ENCODE measurements around the gene ANKRD24. TPM values are rescaled to one million over a fixed set of nuclear protein-coding genes. Genes with fewer than 3 reads are reported as not detected.

The ANKRD24 gene
- polyA plus RNA-seq, 3 donors, result 0.07 to 0.79 TPM; not detected in 1

GRCh38 chr19:4171676-4172075 lies 10.8 kb upstream of the ANKRD24 start:
- H3K4me1 ChIP-seq (ENCODE audit: control insufficient read depth in 1 of 2, insufficient read depth in 2 of 2, low read length in 2 of 2), result no peaks in the 10 kb centered on the region
- DNase-seq, result no peak
- WGBS (ENCODE audit: insufficient coverage), result 61% methylated on average over 22 of the region's 22 CpGs
- no peak overlapping the region for H3K27ac Mint-ChIP-seq
- peaks cover 18 to 19% of the 10 kb centered on the region in 2 donors for H3K36me3 ChIP-seq (replicated peaks in 1 of 2; ENCODE audit: control insufficient read depth in 1 of 2, insufficient read depth in 2 of 2, low read length in 2 of 2)
- H3K4me1 Mint-ChIP-seq, result no peaks in the 10 kb centered on the region
- H3K4me3 Mint-ChIP-seq, result no peak overlapping the region
- H3K27me3 ChIP-seq (ENCODE audit: control insufficient read depth in 2 of 2, insufficient read depth in 2 of 2, low read length in 2 of 2), result peaks cover 0 to 9% of the 10 kb centered on the region in 2 donors
- peaks cover 9 to 18% of the 10 kb centered on the region in 2 donors for H3K36me3 Mint-ChIP-seq
- intact Hi-C loops (cut with micrococcal nuclease), result no loop called here
- H3K79me2 ChIP-seq (ENCODE audit: insufficient read depth, low read length), result no peaks in the 10 kb centered on the region
- H3K4me3 ChIP-seq (replicated peaks in 1 of 3; ENCODE audit: low read depth in 2 of 3, low read length in 3 of 3), result no peak overlapping the region
- H3K27ac ChIP-seq (ENCODE audit: low read depth in 1 of 2, low read length in 2 of 2), result no peak overlapping the region
- no peak for TF ChIP-seq CTCF (IDR thresholded peaks at IDR 0.05)
- H3K4me2 ChIP-seq (replicated peaks; ENCODE audit: extremely low read depth, low read length, poor library complexity, severe bottlenecking), result no peak overlapping the region
- no peak overlapping the region for H2AFZ ChIP-seq (ENCODE audit: insufficient read depth, low read depth, low read length, poor library complexity, severe bottlenecking)
- no peak overlapping the region for H3K9ac ChIP-seq (ENCODE audit: insufficient read depth, low read length, poor library complexity, severe bottlenecking)
- H3K27me3 Mint-ChIP-seq (ENCODE audit: low read depth in 3 of 3), result peaks cover 9 to 31% (median 24%) of the 10 kb centered on the region in 3 donors
- H3K9me3 Mint-ChIP-seq, result no peaks in the 10 kb centered on the region
- H4K20me1 ChIP-seq (ENCODE audit: insufficient read depth, low read length), result peaks cover 16% of the 10 kb centered on the region
- no peaks in the 10 kb centered on the region for H3K9me3 ChIP-seq (replicated peaks in 1 of 2; ENCODE audit: control insufficient read depth in 1 of 2, insufficient read depth in 1 of 2, low read length in 2 of 2)

- Mint-ChIP-seq H3K36me3 (peaks cover 14 to 29% of the 10 kb centered on the region in 2 donors), H3K27ac (no peak overlapping the region)
- 8% methylated on average over 35 of the region's 45 CpGs for WGBS (ENCODE audit: insufficient coverage)
These were observed 9.5 kb upstream of the ANKRD24 start for GRCh38 chr19:4172861-4173473.

More at GRCh38 chr19:4172861-4173473, 9.5 kb upstream of the ANKRD24 start:
- DNase-seq, result peak in 1 of 3 donors; percentile 2
- Mint-ChIP-seq H3K9me3 (no peaks in the 10 kb centered on the region), H3K4me1 (no peaks in the 10 kb centered on the region), H3K4me3 (peak overlapping the region in 1 of 2 donors; percentile 55), H3K27me3 (ENCODE audit: low read depth in 3 of 3) (peaks cover 9 to 27% (median 21%) of the 10 kb centered on the region in 3 donors)
- no peaks in the 10 kb centered on the region for H3K4me1 ChIP-seq (ENCODE audit: control insufficient read depth in 1 of 2, insufficient read depth in 2 of 2, low read length in 2 of 2)
- no peak overlapping the region for H2AFZ ChIP-seq (ENCODE audit: insufficient read depth, low read depth, low read length, poor library complexity, severe bottlenecking)
- no peak overlapping the region for H3K27ac ChIP-seq (ENCODE audit: low read depth in 1 of 2, low read length in 2 of 2)
- no peak overlapping the region for H3K4me3 ChIP-seq (replicated peaks in 1 of 3; ENCODE audit: low read depth in 2 of 3, low read length in 3 of 3)
- no peak overlapping the region for H3K9ac ChIP-seq (ENCODE audit: insufficient read depth, low read length, poor library complexity, severe bottlenecking)
- peaks cover 20 to 26% of the 10 kb centered on the region in 2 donors for H3K36me3 ChIP-seq (replicated peaks in 1 of 2; ENCODE audit: control insufficient read depth in 1 of 2, insufficient read depth in 2 of 2, low read length in 2 of 2)
- no peak for TF ChIP-seq CTCF (IDR thresholded peaks at IDR 0.05)
- H3K27me3 ChIP-seq (ENCODE audit: control insufficient read depth in 2 of 2, insufficient read depth in 2 of 2, low read length in 2 of 2), result peaks cover 0 to 9% of the 10 kb centered on the region in 2 donors
- no peaks in the 10 kb centered on the region for H3K9me3 ChIP-seq (replicated peaks in 1 of 2; ENCODE audit: control insufficient read depth in 1 of 2, insufficient read depth in 1 of 2, low read length in 2 of 2)
- no peak overlapping the region for H3K4me2 ChIP-seq (replicated peaks; ENCODE audit: extremely low read depth, low read length, poor library complexity, severe bottlenecking)
- no peaks in the 10 kb centered on the region for H3K79me2 ChIP-seq (ENCODE audit: insufficient read depth, low read length)
- intact Hi-C loops (cut with micrococcal nuclease), result no loop called here
- peaks cover 21% of the 10 kb centered on the region for H4K20me1 ChIP-seq (ENCODE audit: insufficient read depth, low read length)

Data from CD14-positive monocyte (primary cell).